DND-41 (cell line): Measurements from ENCODE around the gene SFXN2.

Experiments
- ATAC-seq: fragments of 200-7000 bp; cut with Tn5 transposase; 3 replicates; pipeline ENCODE4 v1.9.1; 2021; ENCODE audit warnings: low read depth; ENCODE audit not compliant: insufficient read depth
- DNase-seq: peaks from one replicate; pipeline ENCODE4 v3.0.0-alpha.2; 2020
- H2AFZ ChIP-seq: 2 replicates; pipeline ENCODE4 v1.6.0; 2012; ENCODE audit warnings: low read depth, low read length
- H3K27ac ChIP-seq: 2 replicates; pipeline ENCODE4 v1.5.1; 2012; ENCODE audit warnings: low read length, inconsistent platforms
- H3K27me3 ChIP-seq: fragments of 200-600 bp; sonication (generic); 2 replicates; pipeline ENCODE4 v1.6.0; 2012; ENCODE audit warnings: low read length, mild to moderate bottlenecking, inconsistent platforms; ENCODE audit not compliant: insufficient read depth, poor library complexity
- H3K36me3 ChIP-seq: 2 replicates; pipeline ENCODE4 v1.5.1; 2012; ENCODE audit warnings: low read length, inconsistent platforms; ENCODE audit not compliant: insufficient read depth
- H3K4me1 ChIP-seq: 2 replicates; pipeline ENCODE4 v1.5.1; 2012; ENCODE audit warnings: mild to moderate bottlenecking, low read length; ENCODE audit not compliant: insufficient read depth
- H3K4me2 ChIP-seq: 2 replicates; pipeline ENCODE4 v1.6.0; 2012; ENCODE audit warnings: mild to moderate bottlenecking, moderate library complexity, low read length, inconsistent platforms; ENCODE audit not compliant: insufficient read depth
- H3K4me3 ChIP-seq, 2 experiments: fragments of 200-600 bp in 1 of 2; shearing (Covaris generic) in 1 of 2; 2 replicates each; pipeline ENCODE4 v1.5.1; 2012 to 2016; ENCODE audit warnings: inconsistent platforms in 2 of 2, low read length in 2 of 2, mild to moderate bottlenecking in 2 of 2, low read depth in 1 of 2, moderate library complexity in 1 of 2
- H3K79me2 ChIP-seq: 2 replicates; pipeline ENCODE4 v1.6.0; 2012; ENCODE audit warnings: low read length, inconsistent platforms; ENCODE audit not compliant: insufficient read depth
- H3K9ac ChIP-seq: 2 replicates; pipeline ENCODE4 v1.6.0; 2012; ENCODE audit warnings: low read depth, mild to moderate bottlenecking, inconsistent platforms, low read length, moderate library complexity
- H3K9me3 ChIP-seq: 2 replicates; pipeline ENCODE4 v1.5.1; 2012; ENCODE audit warnings: low read length, moderate library complexity, mild to moderate bottlenecking, inconsistent platforms; ENCODE audit not compliant: insufficient read depth, severe bottlenecking
- H4K20me1 ChIP-seq: 2 replicates; pipeline ENCODE4 v1.6.0; 2012; ENCODE audit warnings: low read length; ENCODE audit not compliant: insufficient read depth
- EZH2 ChIP-seq: IDR thresholded peaks from 3 replicates; pipeline ENCODE4 v1.6.1; 2012; ENCODE audit warnings: borderline replicate concordance, low read depth, mild to moderate bottlenecking, moderate library complexity, low read length, inconsistent platforms; ENCODE audit not compliant: severe bottlenecking
- TF ChIP-seq, protein P1 (sequence below): IDR thresholded peaks from 2 replicates; pipeline ENCODE4 v1.5.1; 2012; ENCODE audit warnings: borderline replicate concordance, low read length, moderate library complexity, mild to moderate bottlenecking; ENCODE audit not compliant: poor library complexity, severe bottlenecking; ENCODE audit errors: extremely low read depth

Gene SFXN2

DNA sequence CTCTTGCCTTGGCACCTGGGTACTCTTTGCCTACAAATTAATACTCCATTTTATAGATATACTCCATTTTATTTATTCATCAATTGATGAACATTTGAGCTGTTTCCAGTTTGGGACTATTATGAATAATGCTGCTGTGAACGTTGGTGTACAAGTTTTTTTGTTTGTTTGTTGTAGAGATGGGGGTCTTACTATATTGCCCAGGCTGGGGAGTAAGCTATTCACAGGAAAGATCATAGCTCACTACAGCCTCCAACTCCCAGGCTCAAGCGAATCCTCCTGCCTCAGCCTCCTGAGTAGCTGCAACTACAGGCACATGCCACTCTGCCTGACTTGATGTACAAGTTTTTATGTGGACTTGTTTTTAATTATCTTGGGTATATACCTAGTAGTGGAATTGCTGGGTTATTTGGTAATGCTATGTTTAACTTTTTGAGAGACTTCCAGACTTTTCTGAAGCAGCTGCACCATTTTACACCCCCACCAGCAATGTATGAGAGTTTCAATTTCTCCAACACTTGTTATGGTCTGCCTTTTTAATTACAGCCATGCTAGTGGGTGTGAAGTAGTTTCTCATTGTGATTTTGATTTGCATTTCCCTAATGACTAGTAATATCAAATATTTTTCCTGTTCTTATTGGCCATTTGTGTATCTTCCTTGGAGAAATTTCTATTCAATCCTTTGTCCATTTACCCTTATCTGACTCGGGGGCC is 45.2 kb downstream of the SFXN2 start:
- DNase-seq (no peak), ATAC-seq (no peak)
- Histone ChIP-seq H2AFZ (no peak overlapping the region), H4K20me1 (peaks cover 3% of the 10 kb centered on the region; the same call in 1 of the 2 replicates), H3K9me3 (no peaks in the 10 kb centered on the region), H3K9ac (no peak overlapping the region), H3K4me1 (peaks cover 9% of the 10 kb centered on the region), H3K36me3 (peaks cover 6% of the 10 kb centered on the region; the same call in 1 of the 2 replicates), H3K79me2 (peaks cover 73% of the 10 kb centered on the region), H3K27me3 (no peaks in the 10 kb centered on the region), H3K4me3 (no peak overlapping the region), H3K27ac (no peak overlapping the region), H3K4me2 (no peak overlapping the region)
- TF ChIP-seq, protein P1, sequence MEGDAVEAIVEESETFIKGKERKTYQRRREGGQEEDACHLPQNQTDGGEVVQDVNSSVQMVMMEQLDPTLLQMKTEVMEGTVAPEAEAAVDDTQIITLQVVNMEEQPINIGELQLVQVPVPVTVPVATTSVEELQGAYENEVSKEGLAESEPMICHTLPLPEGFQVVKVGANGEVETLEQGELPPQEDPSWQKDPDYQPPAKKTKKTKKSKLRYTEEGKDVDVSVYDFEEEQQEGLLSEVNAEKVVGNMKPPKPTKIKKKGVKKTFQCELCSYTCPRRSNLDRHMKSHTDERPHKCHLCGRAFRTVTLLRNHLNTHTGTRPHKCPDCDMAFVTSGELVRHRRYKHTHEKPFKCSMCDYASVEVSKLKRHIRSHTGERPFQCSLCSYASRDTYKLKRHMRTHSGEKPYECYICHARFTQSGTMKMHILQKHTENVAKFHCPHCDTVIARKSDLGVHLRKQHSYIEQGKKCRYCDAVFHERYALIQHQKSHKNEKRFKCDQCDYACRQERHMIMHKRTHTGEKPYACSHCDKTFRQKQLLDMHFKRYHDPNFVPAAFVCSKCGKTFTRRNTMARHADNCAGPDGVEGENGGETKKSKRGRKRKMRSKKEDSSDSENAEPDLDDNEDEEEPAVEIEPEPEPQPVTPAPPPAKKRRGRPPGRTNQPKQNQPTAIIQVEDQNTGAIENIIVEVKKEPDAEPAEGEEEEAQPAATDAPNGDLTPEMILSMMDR, result no peak
- no peak for TF ChIP-seq EZH2

DNA sequence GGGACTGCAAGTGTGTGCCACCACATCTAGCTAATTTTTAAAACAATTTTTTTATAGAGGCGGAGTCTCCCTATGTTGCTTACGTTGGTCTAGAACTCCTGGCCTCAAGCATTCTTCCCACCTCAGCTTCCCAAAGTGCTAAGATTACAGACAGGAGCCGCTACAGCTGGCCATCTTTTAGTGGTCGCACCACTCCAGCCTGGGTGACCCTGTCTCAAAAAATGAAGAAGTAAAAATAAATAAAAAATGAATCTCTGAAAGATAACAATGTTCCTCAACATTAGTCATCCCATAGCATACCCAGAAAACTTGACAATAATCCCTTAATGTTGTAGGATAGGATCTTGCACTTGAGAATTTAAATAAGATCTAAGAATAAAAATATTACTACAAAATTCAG is 47.5 kb downstream of the SFXN2 start:
- Histone ChIP-seq H2AFZ (no peak overlapping the region), H3K27ac (no peak overlapping the region), H3K9ac (no peak overlapping the region), H3K79me2 (peaks cover 68% of the 10 kb centered on the region), H3K27me3 (no peaks in the 10 kb centered on the region), H3K36me3 (peaks cover 10% of the 10 kb centered on the region; the same call in 1 of the 2 replicates), H3K4me3 (no peak overlapping the region), H3K9me3 (no peaks in the 10 kb centered on the region), H4K20me1 (peaks cover 3% of the 10 kb centered on the region; the same call in 1 of the 2 replicates), H3K4me2 (no peak overlapping the region), H3K4me1 (peaks cover 13% of the 10 kb centered on the region)
- no peak for TF ChIP-seq EZH2
- TF ChIP-seq, protein P1, result no peak
- ATAC-seq (no peak), DNase-seq (no peak)

DNA sequence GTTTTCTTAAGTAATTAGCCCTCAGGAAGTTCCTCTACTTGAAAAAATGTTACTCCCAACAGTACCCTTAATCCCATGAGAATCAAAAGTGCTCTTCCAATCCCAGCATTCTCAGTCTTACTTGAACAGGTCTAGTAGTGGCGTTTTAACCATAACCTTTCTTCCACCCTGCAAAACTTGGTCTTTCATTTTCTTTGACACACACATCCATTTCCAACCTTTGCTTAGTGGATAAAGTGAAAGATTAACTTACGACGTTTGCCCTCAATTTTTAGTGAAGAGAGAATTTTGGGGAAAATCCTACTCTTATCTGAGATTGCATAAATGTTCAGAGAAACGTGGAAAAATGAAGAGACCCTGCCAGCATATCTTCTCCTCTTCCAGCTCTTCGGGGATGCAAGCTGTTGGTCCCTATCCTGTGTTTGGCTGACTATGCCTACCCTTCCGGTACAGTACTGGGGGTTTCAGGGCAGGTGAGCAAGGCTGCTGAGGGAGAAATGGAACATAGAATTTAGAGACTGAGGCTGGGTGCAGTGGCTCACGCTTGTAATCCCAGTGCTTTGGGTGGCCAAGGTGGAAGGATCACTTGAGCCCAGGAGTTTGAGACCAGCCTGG is 48.1 kb downstream of the SFXN2 start:
- H3K9me3 ChIP-seq, result no peaks in the 10 kb centered on the region
- H3K9ac ChIP-seq, result no peak overlapping the region
- ATAC-seq, result no peak
- H3K79me2 ChIP-seq, result peaks cover 64% of the 10 kb centered on the region
- H3K36me3 ChIP-seq, result peaks cover 10% of the 10 kb centered on the region; the same call in 1 of the 2 replicates
- DNase-seq, result no peak
- TF ChIP-seq, protein P1, result no peak
- H3K4me3 ChIP-seq, result no peak overlapping the region
- H2AFZ ChIP-seq, result no peak overlapping the region
- no peak overlapping the region for H3K4me2 ChIP-seq
- H3K27ac ChIP-seq, result no peak overlapping the region
- peaks cover 3% of the 10 kb centered on the region; the same call in 1 of the 2 replicates for H4K20me1 ChIP-seq
- H3K4me1 ChIP-seq, result peaks cover 8% of the 10 kb centered on the region
- no peaks in the 10 kb centered on the region for H3K27me3 ChIP-seq
